ENCODE measurements around the gene FOXI1.
A peak's percentile ranks its signal among the peaks of the same experiment; 100 is the strongest.

FOXI1 gene

GRCh38 chr5:170126061-170126460, 20.4 kb downstream of the FOXI1 start:
- H3K4me3 ChIP-seq (ENCODE audit: low read depth, low read length): no peak overlapping the region
- no peak overlapping the region for H4K8ac ChIP-seq (ENCODE audit: low read depth, low read length)
- no CpG with 5 or more reads among the region's 1 CpG for WGBS (ENCODE audit: extremely low coverage, insufficient coverage, insufficient read length)

GRCh38 chr5:170126626-170127025, 20.9 kb downstream of the FOXI1 start:
- H3K27me3 ChIP-seq (ENCODE audit: insufficient read depth, low read length): no peaks in the 10 kb centered on the region
- H4K91ac ChIP-seq (ENCODE audit: low read depth, low read length): no peak overlapping the region
- no peak overlapping the region for H2BK12ac ChIP-seq (ENCODE audit: low read length)
- no peak overlapping the region for H2AK5ac ChIP-seq (ENCODE audit: low read length)
- no peak overlapping the region for H3K23ac ChIP-seq (ENCODE audit: low read length)
- H3K4me1 ChIP-seq (ENCODE audit: control insufficient read depth in 1 of 2, insufficient read depth in 2 of 2, low read length in 2 of 2): peaks cover 0 to under 1% of the 10 kb centered on the region in 2 experiments
- DNase-seq: no peak
- H3K4me2 ChIP-seq (ENCODE audit: low read length): no peak overlapping the region
- H2BK5ac ChIP-seq (ENCODE audit: low read depth, low read length, poor library complexity): no peak overlapping the region
- H4K8ac ChIP-seq (ENCODE audit: low read depth, low read length): no peak overlapping the region
- H2AFZ ChIP-seq (ENCODE audit: insufficient read depth, low read length, poor library complexity): no peak overlapping the region
- H3K36me3 ChIP-seq (ENCODE audit: control insufficient read depth in 1 of 2, insufficient read depth in 2 of 2, low read length in 2 of 2): no peaks in the 10 kb centered on the region
- H3K27ac ChIP-seq (ENCODE audit: low read depth, low read length): no peak overlapping the region
- no peak overlapping the region for H3K4me3 ChIP-seq (ENCODE audit: low read depth, low read length)
- no peaks in the 10 kb centered on the region for H3K79me1 ChIP-seq (ENCODE audit: low read length)
- no peak overlapping the region for H3K4ac ChIP-seq (ENCODE audit: low read depth, low read length)
- H2BK120ac ChIP-seq (ENCODE audit: insufficient read depth, low read length, poor library complexity): no peak overlapping the region
- no peaks in the 10 kb centered on the region for H3K79me2 ChIP-seq (ENCODE audit: control insufficient read depth, insufficient read depth, low read length, poor library complexity)
- no peak overlapping the region for H3K14ac ChIP-seq (ENCODE audit: low read length)
- WGBS (ENCODE audit: extremely low coverage, insufficient coverage, insufficient read length): no CpG with 5 or more reads among the region's 1 CpG
- H3K9me3 ChIP-seq (ENCODE audit: insufficient read depth, low read depth, low read length): peaks cover 2% of the 10 kb centered on the region
- H3K9ac ChIP-seq (ENCODE audit: low read length): no peak overlapping the region
- H4K12ac ChIP-seq (ENCODE audit: low read depth, low read length): no peak overlapping the region
- H3K18ac ChIP-seq (ENCODE audit: low read length): no peak overlapping the region

More at GRCh38 chr5:170126061-170126460, 20.4 kb downstream of the FOXI1 start:
- Histone ChIP-seq H3K27me3 (ENCODE audit: insufficient read depth, low read length) (no peaks in the 10 kb centered on the region), H2BK120ac (ENCODE audit: insufficient read depth, low read length, poor library complexity) (no peak overlapping the region), H4K12ac (ENCODE audit: low read depth, low read length) (no peak overlapping the region), H3K79me2 (ENCODE audit: control insufficient read depth, insufficient read depth, low read length, poor library complexity) (no peaks in the 10 kb centered on the region), H2AK5ac (ENCODE audit: low read length) (no peak overlapping the region), H2BK5ac (ENCODE audit: low read depth, low read length, poor library complexity) (no peak overlapping the region), H3K79me1 (ENCODE audit: low read length) (no peaks in the 10 kb centered on the region), H2AFZ (ENCODE audit: insufficient read depth, low read length, poor library complexity) (no peak overlapping the region), H3K4ac (ENCODE audit: low read depth, low read length) (no peak overlapping the region), H3K4me2 (ENCODE audit: low read length) (no peak overlapping the region), H3K36me3 (ENCODE audit: control insufficient read depth in 1 of 2, insufficient read depth in 2 of 2, low read length in 2 of 2) (no peaks in the 10 kb centered on the region), H3K18ac (ENCODE audit: low read length) (no peak overlapping the region), H3K9ac (ENCODE audit: low read length) (no peak overlapping the region), H3K14ac (ENCODE audit: low read length) (no peak overlapping the region), H3K4me1 (ENCODE audit: control insufficient read depth in 1 of 2, insufficient read depth in 2 of 2, low read length in 2 of 2) (no peaks in the 10 kb centered on the region), H3K9me3 (ENCODE audit: insufficient read depth, low read depth, low read length) (no peaks in the 10 kb centered on the region), H3K23ac (ENCODE audit: low read length) (no peak overlapping the region), H2BK12ac (ENCODE audit: low read length) (no peak overlapping the region), H3K27ac (ENCODE audit: low read depth, low read length) (no peak overlapping the region), H4K91ac (ENCODE audit: low read depth, low read length) (no peak overlapping the region)
- no peak for DNase-seq

GRCh38 chr5:170131235-170131634, 25.5 kb downstream of the FOXI1 start:
- Histone ChIP-seq H3K4me1 (ENCODE audit: control insufficient read depth in 1 of 2, insufficient read depth in 2 of 2, low read length in 2 of 2) (peaks cover 8 to 12% of the 10 kb centered on the region in 2 experiments), H3K4ac (ENCODE audit: low read depth, low read length) (no peak overlapping the region), H2BK12ac (ENCODE audit: low read length) (no peak overlapping the region), H3K79me1 (ENCODE audit: low read length) (peaks cover 2% of the 10 kb centered on the region), H4K12ac (ENCODE audit: low read depth, low read length) (no peak overlapping the region), H3K23ac (ENCODE audit: low read length) (no peak overlapping the region), H3K18ac (ENCODE audit: low read length) (no peak overlapping the region), H4K8ac (ENCODE audit: low read depth, low read length) (no peak overlapping the region), H2AK5ac (ENCODE audit: low read length) (no peak overlapping the region), H3K4me3 (ENCODE audit: low read depth, low read length) (no peak overlapping the region), H4K91ac (ENCODE audit: low read depth, low read length) (no peak overlapping the region), H3K27me3 (ENCODE audit: insufficient read depth, low read length) (no peaks in the 10 kb centered on the region), H3K79me2 (ENCODE audit: control insufficient read depth, insufficient read depth, low read length, poor library complexity) (no peaks in the 10 kb centered on the region), H3K9ac (ENCODE audit: low read length) (no peak overlapping the region), H2AFZ (ENCODE audit: insufficient read depth, low read length, poor library complexity) (no peak overlapping the region), H3K36me3 (ENCODE audit: control insufficient read depth in 1 of 2, insufficient read depth in 2 of 2, low read length in 2 of 2) (no peaks in the 10 kb centered on the region), H2BK120ac (ENCODE audit: insufficient read depth, low read length, poor library complexity) (no peak overlapping the region), H3K4me2 (ENCODE audit: low read length) (no peak overlapping the region), H3K14ac (ENCODE audit: low read length) (no peak overlapping the region), H3K27ac (ENCODE audit: low read depth, low read length) (no peak overlapping the region), H2BK5ac (ENCODE audit: low read depth, low read length, poor library complexity) (no peak overlapping the region), H3K9me3 (ENCODE audit: insufficient read depth, low read depth, low read length) (peaks cover 3% of the 10 kb centered on the region)
- DNase-seq: no peak
- WGBS (ENCODE audit: extremely low coverage, insufficient coverage, insufficient read length): no CpG with 5 or more reads among the region's 3 CpGs

GRCh38 chr5:170132269-170132975, 26.7 kb downstream of the FOXI1 start:
- Histone ChIP-seq H3K4me2 (ENCODE audit: low read length) (no peak overlapping the region), H3K4me3 (ENCODE audit: low read depth, low read length) (no peak overlapping the region), H3K79me1 (ENCODE audit: low read length) (peaks cover 2% of the 10 kb centered on the region), H3K36me3 (ENCODE audit: control insufficient read depth in 1 of 2, insufficient read depth in 2 of 2, low read length in 2 of 2) (no peaks in the 10 kb centered on the region), H3K23ac (ENCODE audit: low read length) (no peak overlapping the region), H2AK5ac (ENCODE audit: low read length) (no peak overlapping the region), H3K9ac (ENCODE audit: low read length) (no peak overlapping the region), H3K79me2 (ENCODE audit: control insufficient read depth, insufficient read depth, low read length, poor library complexity) (no peaks in the 10 kb centered on the region), H2BK120ac (ENCODE audit: insufficient read depth, low read length, poor library complexity) (no peak overlapping the region), H3K27ac (ENCODE audit: low read depth, low read length) (peak overlapping the region; percentile 57), H3K14ac (ENCODE audit: low read length) (no peak overlapping the region), H3K9me3 (ENCODE audit: insufficient read depth, low read depth, low read length) (peaks cover 3% of the 10 kb centered on the region), H2BK12ac (ENCODE audit: low read length) (peak overlapping the region; percentile 65), H3K4ac (ENCODE audit: low read depth, low read length) (no peak overlapping the region), H2AFZ (ENCODE audit: insufficient read depth, low read length, poor library complexity) (no peak overlapping the region), H2BK5ac (ENCODE audit: low read depth, low read length, poor library complexity) (peak overlapping the region; percentile 52), H4K12ac (ENCODE audit: low read depth, low read length) (no peak overlapping the region), H4K91ac (ENCODE audit: low read depth, low read length) (peak overlapping the region; percentile 26), H3K4me1 (ENCODE audit: control insufficient read depth in 1 of 2, insufficient read depth in 2 of 2, low read length in 2 of 2) (peaks cover 8 to 12% of the 10 kb centered on the region in 2 experiments), H4K8ac (ENCODE audit: low read depth, low read length) (no peak overlapping the region), H3K27me3 (ENCODE audit: insufficient read depth, low read length) (no peaks in the 10 kb centered on the region), H3K18ac (ENCODE audit: low read length) (no peak overlapping the region)
- peak in 1 of 2 donors; percentile 41 for DNase-seq
- no CpG with 5 or more reads among the region's 4 CpGs for WGBS (ENCODE audit: extremely low coverage, insufficient coverage, insufficient read length)
